Mammary epithelial cell (primary cell): ENCODE data around the gene CNTNAP2.

Source experiments
- EZH2 ChIP-seq: IDR thresholded peaks from 2 replicates; pipeline ENCODE4 v1.6.1; 2012; ENCODE audit warnings: low read length, inconsistent platforms, borderline replicate concordance
- TF ChIP-seq, protein P1 (sequence below), 2 donors: IDR thresholded peaks in 1 of 2; conservative IDR thresholded peaks in 1 of 2; 2 replicates each; pipeline ENCODE4 v1.5.1; 2011 to 2012; ENCODE audit warnings: inconsistent platforms in 2 of 2, low read length in 2 of 2, mild to moderate bottlenecking in 2 of 2, control low read depth in 1 of 2, low read depth in 1 of 2; ENCODE audit not compliant: insufficient read depth in 1 of 2; ENCODE audit errors: extremely low read depth in 1 of 2

DNA sequence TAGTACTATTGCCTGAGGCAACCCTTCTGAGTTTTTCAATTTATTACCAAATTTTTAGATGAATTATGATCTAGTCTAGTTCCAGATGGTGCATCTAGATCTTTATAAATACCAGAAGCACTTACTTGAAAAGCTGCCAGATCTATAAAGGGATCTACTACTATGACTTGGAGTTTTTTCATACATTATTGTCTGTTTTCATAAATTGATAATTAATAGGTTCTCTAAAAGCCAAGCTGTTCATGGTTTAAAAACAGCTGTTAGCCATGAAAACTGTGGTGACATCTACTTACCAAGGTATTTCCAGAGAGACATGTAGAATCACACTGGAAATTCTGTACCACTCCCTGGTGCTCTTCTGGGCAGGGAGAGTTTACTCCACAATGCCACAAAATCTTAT, 1687.4 kb downstream of the CNTNAP2 start:
- TF ChIP-seq, protein P1, sequence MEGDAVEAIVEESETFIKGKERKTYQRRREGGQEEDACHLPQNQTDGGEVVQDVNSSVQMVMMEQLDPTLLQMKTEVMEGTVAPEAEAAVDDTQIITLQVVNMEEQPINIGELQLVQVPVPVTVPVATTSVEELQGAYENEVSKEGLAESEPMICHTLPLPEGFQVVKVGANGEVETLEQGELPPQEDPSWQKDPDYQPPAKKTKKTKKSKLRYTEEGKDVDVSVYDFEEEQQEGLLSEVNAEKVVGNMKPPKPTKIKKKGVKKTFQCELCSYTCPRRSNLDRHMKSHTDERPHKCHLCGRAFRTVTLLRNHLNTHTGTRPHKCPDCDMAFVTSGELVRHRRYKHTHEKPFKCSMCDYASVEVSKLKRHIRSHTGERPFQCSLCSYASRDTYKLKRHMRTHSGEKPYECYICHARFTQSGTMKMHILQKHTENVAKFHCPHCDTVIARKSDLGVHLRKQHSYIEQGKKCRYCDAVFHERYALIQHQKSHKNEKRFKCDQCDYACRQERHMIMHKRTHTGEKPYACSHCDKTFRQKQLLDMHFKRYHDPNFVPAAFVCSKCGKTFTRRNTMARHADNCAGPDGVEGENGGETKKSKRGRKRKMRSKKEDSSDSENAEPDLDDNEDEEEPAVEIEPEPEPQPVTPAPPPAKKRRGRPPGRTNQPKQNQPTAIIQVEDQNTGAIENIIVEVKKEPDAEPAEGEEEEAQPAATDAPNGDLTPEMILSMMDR (conservative IDR thresholded peaks at IDR 0.05 in 1 of 2, IDR thresholded peaks at IDR 0.05 in 1 of 2; ENCODE audit: extremely low read depth in 1 of 2, insufficient read depth in 1 of 2, low read depth in 1 of 2, low read length in 2 of 2): no peak
- TF ChIP-seq EZH2: no peak
